HCT116 (cell line): Measurements from ENCODE around the gene CDC42EP3.

Source experiments
- ATF3 ChIP-seq: IDR thresholded peaks from 2 replicates; pipeline ENCODE4 v1.6.1; 2012
- CEBPB ChIP-seq: IDR thresholded peaks from 2 replicates; pipeline ENCODE4 v1.6.1; 2012; ENCODE audit warnings: low read depth
- EZH2 ChIP-seq: fragments of 200-600 bp; sonication (generic); IDR thresholded peaks from 2 replicates; pipeline ENCODE4 v1.6.1; 2017; ENCODE audit warnings: antibody characterized with exemption, mixed run types
- FOSL1 ChIP-seq: IDR thresholded peaks from 2 replicates; pipeline ENCODE4 v1.6.1; 2012; ENCODE audit warnings: low read depth
- JUND ChIP-seq: IDR thresholded peaks from 2 replicates; pipeline ENCODE4 v1.6.1; 2012
- POLR2A ChIP-seq: IDR thresholded peaks from 2 replicates; pipeline ENCODE4 v1.7.0; 2011; ENCODE audit warnings: borderline replicate concordance; ENCODE audit not compliant: insufficient read depth, insufficient read length; ENCODE audit errors: extremely low read depth
- RAD21 ChIP-seq: IDR thresholded peaks from 2 replicates; pipeline ENCODE4 v1.6.1; 2012; ENCODE audit warnings: low read depth, mild to moderate bottlenecking
- SP1 ChIP-seq: IDR thresholded peaks from 2 replicates; pipeline ENCODE4 v1.6.1; 2012; ENCODE audit warnings: low read depth
- ZBTB33 ChIP-seq: IDR thresholded peaks from 2 replicates; pipeline ENCODE4 v1.6.1; 2011; ENCODE audit warnings: mild to moderate bottlenecking, low read length, moderate library complexity; ENCODE audit not compliant: insufficient replicate concordance; ENCODE audit errors: extremely low read depth
- ZFX ChIP-seq: fragments of 450-650 bp; IDR thresholded peaks from 2 replicates; pipeline ENCODE4 v1.6.1; 2017
- ZNF274 ChIP-seq: fragments of 200-500 bp; sonication (Bioruptor generic); IDR thresholded peaks from 2 replicates; pipeline ENCODE4 v1.6.1; 2014; ENCODE audit warnings: mild to moderate bottlenecking, low read depth, low read length, inconsistent platforms
- TF ChIP-seq, protein P1 (sequence below), 3 experiments: fragments of 200-600 bp in 1 of 3; sonication (generic) in 1 of 3; IDR thresholded peaks in 2 of 3; conservative IDR thresholded peaks in 1 of 3; 2 replicates each; pipeline ENCODE4 v1.5.1; 2012 to 2017; ENCODE audit warnings: low read depth in 2 of 3, low read length in 2 of 3, antibody characterized with exemption in 1 of 3, borderline replicate concordance in 1 of 3, control low read depth in 1 of 3, mild to moderate bottlenecking in 1 of 3, mixed read lengths in 1 of 3, mixed run types in 1 of 3, moderate library complexity in 1 of 3; ENCODE audit not compliant: insufficient read depth in 1 of 3
- TF ChIP-seq, protein P2 (sequence below): IDR thresholded peaks from 2 replicates; pipeline ENCODE4 v1.6.1; 2012; ENCODE audit warnings: low read depth

- no peak for TF ChIP-seq EZH2
- TF ChIP-seq, protein P1, sequence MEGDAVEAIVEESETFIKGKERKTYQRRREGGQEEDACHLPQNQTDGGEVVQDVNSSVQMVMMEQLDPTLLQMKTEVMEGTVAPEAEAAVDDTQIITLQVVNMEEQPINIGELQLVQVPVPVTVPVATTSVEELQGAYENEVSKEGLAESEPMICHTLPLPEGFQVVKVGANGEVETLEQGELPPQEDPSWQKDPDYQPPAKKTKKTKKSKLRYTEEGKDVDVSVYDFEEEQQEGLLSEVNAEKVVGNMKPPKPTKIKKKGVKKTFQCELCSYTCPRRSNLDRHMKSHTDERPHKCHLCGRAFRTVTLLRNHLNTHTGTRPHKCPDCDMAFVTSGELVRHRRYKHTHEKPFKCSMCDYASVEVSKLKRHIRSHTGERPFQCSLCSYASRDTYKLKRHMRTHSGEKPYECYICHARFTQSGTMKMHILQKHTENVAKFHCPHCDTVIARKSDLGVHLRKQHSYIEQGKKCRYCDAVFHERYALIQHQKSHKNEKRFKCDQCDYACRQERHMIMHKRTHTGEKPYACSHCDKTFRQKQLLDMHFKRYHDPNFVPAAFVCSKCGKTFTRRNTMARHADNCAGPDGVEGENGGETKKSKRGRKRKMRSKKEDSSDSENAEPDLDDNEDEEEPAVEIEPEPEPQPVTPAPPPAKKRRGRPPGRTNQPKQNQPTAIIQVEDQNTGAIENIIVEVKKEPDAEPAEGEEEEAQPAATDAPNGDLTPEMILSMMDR (IDR thresholded peaks at IDR 0.05 in 2 of 3, conservative IDR thresholded peaks at IDR 0.05 in 1 of 3; ENCODE audit: borderline replicate concordance in 1 of 3, insufficient read depth in 1 of 3, low read depth in 2 of 3, low read length in 2 of 3), result no peak
- no peak for TF ChIP-seq ZNF274
- TF ChIP-seq, protein P2, sequence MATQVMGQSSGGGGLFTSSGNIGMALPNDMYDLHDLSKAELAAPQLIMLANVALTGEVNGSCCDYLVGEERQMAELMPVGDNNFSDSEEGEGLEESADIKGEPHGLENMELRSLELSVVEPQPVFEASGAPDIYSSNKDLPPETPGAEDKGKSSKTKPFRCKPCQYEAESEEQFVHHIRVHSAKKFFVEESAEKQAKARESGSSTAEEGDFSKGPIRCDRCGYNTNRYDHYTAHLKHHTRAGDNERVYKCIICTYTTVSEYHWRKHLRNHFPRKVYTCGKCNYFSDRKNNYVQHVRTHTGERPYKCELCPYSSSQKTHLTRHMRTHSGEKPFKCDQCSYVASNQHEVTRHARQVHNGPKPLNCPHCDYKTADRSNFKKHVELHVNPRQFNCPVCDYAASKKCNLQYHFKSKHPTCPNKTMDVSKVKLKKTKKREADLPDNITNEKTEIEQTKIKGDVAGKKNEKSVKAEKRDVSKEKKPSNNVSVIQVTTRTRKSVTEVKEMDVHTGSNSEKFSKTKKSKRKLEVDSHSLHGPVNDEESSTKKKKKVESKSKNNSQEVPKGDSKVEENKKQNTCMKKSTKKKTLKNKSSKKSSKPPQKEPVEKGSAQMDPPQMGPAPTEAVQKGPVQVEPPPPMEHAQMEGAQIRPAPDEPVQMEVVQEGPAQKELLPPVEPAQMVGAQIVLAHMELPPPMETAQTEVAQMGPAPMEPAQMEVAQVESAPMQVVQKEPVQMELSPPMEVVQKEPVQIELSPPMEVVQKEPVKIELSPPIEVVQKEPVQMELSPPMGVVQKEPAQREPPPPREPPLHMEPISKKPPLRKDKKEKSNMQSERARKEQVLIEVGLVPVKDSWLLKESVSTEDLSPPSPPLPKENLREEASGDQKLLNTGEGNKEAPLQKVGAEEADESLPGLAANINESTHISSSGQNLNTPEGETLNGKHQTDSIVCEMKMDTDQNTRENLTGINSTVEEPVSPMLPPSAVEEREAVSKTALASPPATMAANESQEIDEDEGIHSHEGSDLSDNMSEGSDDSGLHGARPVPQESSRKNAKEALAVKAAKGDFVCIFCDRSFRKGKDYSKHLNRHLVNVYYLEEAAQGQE, result no peak
- TF ChIP-seq CEBPB, result no peak
- no peak for TF ChIP-seq SP1
- no peak for TF ChIP-seq POLR2A
- no peak for TF ChIP-seq FOSL1
- TF ChIP-seq ZBTB33, result no peak
- TF ChIP-seq ZFX, result no peak
- no peak for TF ChIP-seq JUND
- no peak for TF ChIP-seq RAD21
- TF ChIP-seq ATF3, result no peak
Measured at GRCh38 chr2:37634914-37635503, 36.4 kb downstream of the CDC42EP3 start.
